ENCODE results near the gene KRTAP1-3.
"Not testable (repeated sequence)": the region's sequence is repeated elsewhere in the genome, so short reads cannot be mapped to it uniquely, and the experiment has no call there.

Gene KRTAP1-3

GRCh38 chr17:41008811-41009210 lies 25.9 kb downstream of the KRTAP1-3 start, which contains the start of gene KRTAP3-1:
TSS of gene KRTAP3-1 (minus strand) at chr17:41009128. CDS start at chr17:41009074, 54 bp downstream.
- no peak for DNase-seq

- no peak for DNase-seq
These were observed 30.3 kb downstream of the KRTAP1-3 start for GRCh38 chr17:41004397-41004796.

- DNase-seq = no peak
These were observed 30.7 kb downstream of the KRTAP1-3 start for GRCh38 chr17:41003926-41004325.

GRCh38 chr17:41002814-41003213 lies 31.9 kb downstream of the KRTAP1-3 start:
- DNase-seq = no peak

GRCh38 chr17:41001795-41002194 lies 32.9 kb downstream of the KRTAP1-3 start:
- no peak for DNase-seq

GRCh38 chr17:40999563-40999962 lies 35.1 kb downstream of the KRTAP1-3 start, which contains the start of gene KRTAP3-2:
TSS of gene KRTAP3-2 (minus strand) at chr17:40999906. CDS start at chr17:40999853, 53 bp downstream.
- DNase-seq = not testable (repeated sequence)

GRCh38 chr17:40997361-40997760 lies 37.3 kb downstream of the KRTAP1-3 start:
- DNase-seq = no peak

GRCh38 chr17:40996829-40997228 lies 37.8 kb downstream of the KRTAP1-3 start:
- no peak for DNase-seq

- no peak for DNase-seq
These were observed 39.6 kb downstream of the KRTAP1-3 start for GRCh38 chr17:40995116-40995515.

GRCh38 chr17:40993839-40994238 lies 40.8 kb downstream of the KRTAP1-3 start, which contains the start of gene KRTAP3-3:
TSS of gene KRTAP3-3 (minus strand) at chr17:40994164. CDS start at chr17:40994097, 67 bp downstream.
- no peak for DNase-seq

- DNase-seq = no peak
These were observed 41.6 kb downstream of the KRTAP1-3 start for GRCh38 chr17:40993084-40993483.

GRCh38 chr17:40992666-40993065 lies 42.0 kb downstream of the KRTAP1-3 start:
- no peak for DNase-seq

- no peak for DNase-seq
These were observed 47.8 kb downstream of the KRTAP1-3 start for GRCh38 chr17:40986920-40987319.

GRCh38 chr17:40984226-40984625 lies 50.4 kb downstream of the KRTAP1-3 start, which contains the start of gene KRT40:
TSS of gene KRT40 (minus strand) at chr17:40984326. CDS start at chr17:40984273, 53 bp downstream.
- DNase-seq = no peak

Measured in stimulated activated naive CD4-positive, alpha-beta T cell (primary cell).